Caco-2 (cell line): ENCODE data around the gene MYH14. TPM values are rescaled to one million over a fixed set of nuclear protein-coding genes. Genes with fewer than 3 reads are reported as not detected.

Experiments
- BruUV-seq: library from RNA; stranded (reverse); fragments of 400-500 nt; replicated peaks from 2 replicates; lab custom pipeline; 2021; lab: Mats Ljungman, UMichigan
- CTCF ChIA-PET: fragments of 300-600 bp; sonication (Branson Sonifier 250); formaldehyde crosslinking; loops from one replicate; lab custom pipeline; 2022; ENCODE audit warnings: antibody characterized with exemption; lab: Charles Lee
- POLR2A ChIA-PET: fragments of 300-600 bp; sonication (Branson Sonifier 250); formaldehyde crosslinking; loops from one replicate; lab custom pipeline; 2022; ENCODE audit warnings: antibody characterized with exemption; lab: Charles Lee
- DNase-seq, 2 experiments: peaks; one replicate each; pipeline versions ENCODE4 v3.0.0 to v3.0.0-alpha.2; 2020 to 2022
- H3K27me3 ChIP-seq: replicated peaks from 2 replicates; pipeline ENCODE4 v1.6.0; 2011; ENCODE audit warnings: low read length; ENCODE audit not compliant: control insufficient read depth, insufficient read depth
- H3K36me3 ChIP-seq: 2 replicates; pipeline ENCODE4 v1.5.1; 2011; ENCODE audit warnings: low read length; ENCODE audit not compliant: control insufficient read depth, insufficient read depth
- H3K4me1 ChIP-seq: fragments of 250-450 bp; sonication (Bioruptor Pico); 2 replicates; pipeline ENCODE4 v1.5.1; 2020; ENCODE audit warnings: mild to moderate bottlenecking
- H3K4me3 ChIP-seq: 2 replicates; pipeline ENCODE4 v1.5.1; 2011; ENCODE audit warnings: low read depth, mild to moderate bottlenecking, control low read depth, low read length
- H3K9me3 ChIP-seq: fragments of 250-450 bp; sonication (Bioruptor Pico); 2 replicates; pipeline ENCODE4 v1.5.1; 2020; ENCODE audit warnings: mild to moderate bottlenecking, moderate library complexity
- H3K27ac Mint-ChIP-seq: one replicate; pipeline ENCODE4 v1.8.0; 2022; ENCODE audit warnings: mixed read lengths; ENCODE audit not compliant: unreplicated experiment
- H3K27me3 Mint-ChIP-seq: one replicate; pipeline ENCODE4 v1.8.0; 2022; ENCODE audit warnings: mixed read lengths; ENCODE audit not compliant: insufficient read depth, unreplicated experiment
- H3K36me3 Mint-ChIP-seq: one replicate; pipeline ENCODE4 v1.8.0; 2022; ENCODE audit warnings: mild to moderate bottlenecking, mixed read lengths; ENCODE audit not compliant: insufficient read depth, unreplicated experiment
- H3K4me1 Mint-ChIP-seq: one replicate; pipeline ENCODE4 v1.8.0; 2022; ENCODE audit warnings: low read depth, mixed read lengths; ENCODE audit not compliant: unreplicated experiment
- H3K4me3 Mint-ChIP-seq: one replicate; pipeline ENCODE4 v1.8.0; 2022; ENCODE audit warnings: mild to moderate bottlenecking, moderate library complexity, mixed read lengths; ENCODE audit not compliant: unreplicated experiment
- H3K9me3 Mint-ChIP-seq: one replicate; pipeline ENCODE4 v1.8.0; 2022; ENCODE audit warnings: mixed read lengths; ENCODE audit not compliant: unreplicated experiment
- CTCF ChIP-seq, 2 experiments: fragments of 200-600 bp in 1 of 2; IDR thresholded peaks; 1 replicate in 1 of 2; 2 replicates in 1 of 2; pipeline versions ENCODE4 v1.5.1 to v1.8.0; 2011 to 2022; ENCODE audit warnings: antibody characterized with exemption in 1 of 2, control low read depth in 1 of 2, inconsistent platforms in 1 of 2, low read depth in 1 of 2, low read length in 1 of 2, mild to moderate bottlenecking in 1 of 2, moderate library complexity in 1 of 2; ENCODE audit not compliant: insufficient read depth in 1 of 2, severe bottlenecking in 1 of 2, unreplicated experiment in 1 of 2
- intact Hi-C: fragments of 100-400 bp; cut with micrococcal nuclease; formaldehyde crosslinking; loops from one replicate; pipeline ENCODE4 v1.10.0; 2022; ENCODE audit not compliant: unreplicated experiment
- total RNA-seq: library from RNA; stranded (reverse); gene quantifications from 2 replicates; pipeline ENCODE4 v1.2.3, GENCODE V29; 2022

The MYH14 gene
- total RNA-seq, 1 experiment from 2014 or later = 89.8 TPM

GRCh38 chr19:50189331-50189730 is 14.1 kb upstream of the MYH14 start:
- DNase-seq = no peak
- peaks cover 4% of the 10 kb centered on the region for H3K27me3 Mint-ChIP-seq
- no TSS peak for BruUV-seq
- H3K36me3 Mint-ChIP-seq = no peaks in the 10 kb centered on the region
- intact Hi-C loops = no loop called here
- no peak overlapping the region for H3K27ac Mint-ChIP-seq
- Histone ChIP-seq H3K36me3 (no peaks in the 10 kb centered on the region), H3K27me3 (no peaks in the 10 kb centered on the region), H3K4me3 (no peak overlapping the region), H3K9me3 (no peaks in the 10 kb centered on the region), H3K4me1 (peaks cover 6% of the 10 kb centered on the region; the same call in 1 of the 2 replicates)
- POLR2A ChIA-PET = no interaction called here
- TF ChIP-seq CTCF (IDR thresholded peaks at IDR 0.05; ENCODE audit: insufficient read depth in 1 of 2, low read depth in 1 of 2, low read length in 1 of 2, severe bottlenecking in 1 of 2, unreplicated experiment in 1 of 2) = no peak
- CTCF ChIA-PET = no interaction called here
- no peaks in the 10 kb centered on the region for H3K4me1 Mint-ChIP-seq
- H3K9me3 Mint-ChIP-seq = no peaks in the 10 kb centered on the region
- H3K4me3 Mint-ChIP-seq = no peak overlapping the region

DNA sequence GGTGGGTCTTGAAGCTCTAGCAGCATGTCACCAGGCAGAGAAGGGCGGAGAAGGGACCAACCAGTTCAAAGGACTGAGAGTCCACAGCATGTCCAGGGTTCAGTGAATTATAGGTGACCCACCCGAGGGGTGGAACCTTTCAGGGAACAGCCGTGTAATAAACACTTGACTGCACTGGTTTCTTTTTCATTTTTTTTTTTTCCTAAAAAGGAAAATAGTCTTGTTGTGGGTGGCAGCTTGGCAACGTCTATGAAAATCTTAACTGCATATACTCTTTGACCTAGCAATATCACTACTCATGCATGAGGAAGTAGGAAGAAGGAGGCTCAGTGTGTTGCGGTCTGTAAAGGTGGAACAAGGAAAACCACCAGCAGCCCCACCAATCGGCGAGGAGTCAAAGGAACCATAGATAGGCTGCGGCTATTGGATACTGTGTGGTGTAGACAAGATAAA is 13.0 kb upstream of the MYH14 start:
- Histone ChIP-seq H3K4me3 (no peak overlapping the region), H3K27me3 (no peaks in the 10 kb centered on the region), H3K36me3 (no peaks in the 10 kb centered on the region), H3K9me3 (no peaks in the 10 kb centered on the region), H3K4me1 (peaks cover 6% of the 10 kb centered on the region; the same call in 1 of the 2 replicates)
- TF ChIP-seq CTCF (IDR thresholded peaks at IDR 0.05; ENCODE audit: insufficient read depth in 1 of 2, low read depth in 1 of 2, low read length in 1 of 2, severe bottlenecking in 1 of 2, unreplicated experiment in 1 of 2) = no peak
- Mint-ChIP-seq H3K4me1 (no peaks in the 10 kb centered on the region), H3K36me3 (no peaks in the 10 kb centered on the region), H3K4me3 (no peak overlapping the region), H3K27ac (no peak overlapping the region), H3K9me3 (no peaks in the 10 kb centered on the region), H3K27me3 (peaks cover 4% of the 10 kb centered on the region)
- no TSS peak for BruUV-seq
- no peak for DNase-seq
- ChIA-PET CTCF (interaction anchor here (0.7 kb wide), 1 partner anchor 100 kb away, joined by 9 read pairs; no protein-coding TSS in a partner anchor), POLR2A (interaction anchor here (0.6 kb wide), 1 partner anchor 125 kb away, joined by 8 read pairs; no protein-coding TSS in a partner anchor)
- intact Hi-C loops = no loop called here

DNA sequence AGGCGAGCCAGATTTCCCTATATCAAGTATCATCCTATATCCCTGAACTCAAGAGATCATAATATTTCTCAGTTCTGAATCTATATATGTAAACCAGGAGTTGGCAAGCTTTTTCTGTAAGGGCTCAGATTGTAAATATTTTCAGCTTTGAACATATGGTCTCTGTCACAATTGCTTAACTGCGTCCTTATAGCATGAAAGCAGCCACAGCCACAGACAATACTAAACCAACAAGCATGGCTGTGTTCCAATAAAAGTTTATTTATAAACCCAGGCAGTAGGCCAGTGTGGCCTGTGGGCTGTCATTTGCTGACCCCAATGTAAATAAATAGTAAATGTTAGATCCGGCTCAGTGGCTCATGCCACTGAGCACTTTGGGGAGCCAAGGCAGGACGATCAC is 12.2 kb upstream of the MYH14 start:
- CTCF ChIA-PET = interaction anchor here (0.7 kb wide), 1 partner anchor 99 kb away, joined by 9 read pairs; no protein-coding TSS in a partner anchor
- Histone ChIP-seq H3K9me3 (no peaks in the 10 kb centered on the region), H3K36me3 (no peaks in the 10 kb centered on the region), H3K27me3 (no peaks in the 10 kb centered on the region), H3K4me3 (no peak overlapping the region), H3K4me1 (peaks cover 6% of the 10 kb centered on the region; the same call in 1 of the 2 replicates)
- POLR2A ChIA-PET = interaction anchor here (0.6 kb wide), 1 partner anchor 125 kb away, joined by 8 read pairs; no protein-coding TSS in a partner anchor
- Mint-ChIP-seq H3K36me3 (no peaks in the 10 kb centered on the region), H3K4me1 (no peaks in the 10 kb centered on the region), H3K27ac (no peak overlapping the region), H3K9me3 (peaks cover under 1% of the 10 kb centered on the region), H3K4me3 (no peak overlapping the region), H3K27me3 (peaks cover 4% of the 10 kb centered on the region)
- BruUV-seq = no TSS peak
- no peak for DNase-seq
- TF ChIP-seq CTCF (IDR thresholded peaks at IDR 0.05; ENCODE audit: insufficient read depth in 1 of 2, low read depth in 1 of 2, low read length in 1 of 2, severe bottlenecking in 1 of 2, unreplicated experiment in 1 of 2) = no peak
- intact Hi-C loops = no loop called here
